ENCODE results near the gene GLB1L.
"Not testable (repeated sequence)": the region's sequence is repeated elsewhere in the genome, so short reads cannot be mapped to it uniquely, and the experiment has no call there.

The GLB1L gene

DNA sequence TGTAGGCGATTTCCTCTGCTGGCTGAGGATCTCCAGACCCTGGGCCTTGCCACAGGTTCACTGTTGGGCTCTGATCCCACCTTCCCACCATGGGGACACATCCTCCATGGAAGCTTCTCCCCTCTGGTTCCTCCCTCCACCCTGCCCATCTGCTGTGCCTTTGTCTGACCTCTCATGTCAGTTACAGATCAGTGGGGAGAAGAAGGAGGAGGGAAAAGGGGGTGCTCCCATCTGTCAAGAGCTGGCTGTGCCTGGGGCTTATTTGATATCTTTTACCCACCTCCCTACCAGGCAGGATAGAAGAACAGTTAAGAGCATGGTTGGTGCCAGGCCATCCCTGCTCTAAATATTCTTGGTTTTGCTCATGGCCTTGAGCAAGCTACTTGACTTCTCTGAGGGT is 21.6 kb upstream of the GLB1L start:
- Histone ChIP-seq H3K9ac (ENCODE audit: low read depth, low read length) (no peak overlapping the region), H3K36me3 (ENCODE audit: insufficient read depth, low read length) (no peaks in the 10 kb centered on the region), H3K4me2 (ENCODE audit: low read length) (no peak overlapping the region), H3K27me3 (ENCODE audit: control insufficient read depth, insufficient read depth, low read length) (peaks cover 34% of the 10 kb centered on the region), H3K4me1 (ENCODE audit: control insufficient read depth, insufficient read depth, low read length) (no peaks in the 10 kb centered on the region), H3K4me3 (ENCODE audit: low read length) (no peak overlapping the region), H3K9me3 (replicated peaks; ENCODE audit: low read length) (no peaks in the 10 kb centered on the region)

DNA sequence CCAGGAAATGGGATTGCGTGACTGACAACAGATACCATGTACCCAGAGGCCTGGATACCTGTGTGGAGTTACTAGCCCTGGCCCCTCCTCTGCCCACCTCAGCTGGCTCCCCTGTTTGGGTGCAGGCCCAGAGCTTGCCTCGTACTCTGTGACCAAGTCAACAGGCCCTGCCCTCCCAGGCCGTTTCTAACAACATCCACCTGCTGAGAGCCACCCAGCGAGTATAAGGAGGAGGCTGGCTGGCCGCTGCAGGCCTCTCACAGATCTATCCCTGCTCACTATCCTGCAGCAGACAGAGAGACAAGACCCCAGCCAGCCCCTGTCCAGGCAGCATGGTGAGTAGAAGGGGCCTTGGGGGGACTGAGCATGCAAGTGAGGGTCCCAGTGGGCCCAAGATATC is 21.0 kb upstream of the GLB1L start:
- no peak overlapping the region for H3K4me2 ChIP-seq (ENCODE audit: low read length)
- no peak overlapping the region for H3K4me3 ChIP-seq (ENCODE audit: low read length)
- no peaks in the 10 kb centered on the region for H3K36me3 ChIP-seq (ENCODE audit: insufficient read depth, low read length)
- no peak overlapping the region for H3K9ac ChIP-seq (ENCODE audit: low read depth, low read length)
- H3K4me1 ChIP-seq (ENCODE audit: control insufficient read depth, insufficient read depth, low read length), result no peaks in the 10 kb centered on the region
- peaks cover 41% of the 10 kb centered on the region for H3K27me3 ChIP-seq (ENCODE audit: control insufficient read depth, insufficient read depth, low read length)
- no peaks in the 10 kb centered on the region for H3K9me3 ChIP-seq (replicated peaks; ENCODE audit: low read length)

DNA sequence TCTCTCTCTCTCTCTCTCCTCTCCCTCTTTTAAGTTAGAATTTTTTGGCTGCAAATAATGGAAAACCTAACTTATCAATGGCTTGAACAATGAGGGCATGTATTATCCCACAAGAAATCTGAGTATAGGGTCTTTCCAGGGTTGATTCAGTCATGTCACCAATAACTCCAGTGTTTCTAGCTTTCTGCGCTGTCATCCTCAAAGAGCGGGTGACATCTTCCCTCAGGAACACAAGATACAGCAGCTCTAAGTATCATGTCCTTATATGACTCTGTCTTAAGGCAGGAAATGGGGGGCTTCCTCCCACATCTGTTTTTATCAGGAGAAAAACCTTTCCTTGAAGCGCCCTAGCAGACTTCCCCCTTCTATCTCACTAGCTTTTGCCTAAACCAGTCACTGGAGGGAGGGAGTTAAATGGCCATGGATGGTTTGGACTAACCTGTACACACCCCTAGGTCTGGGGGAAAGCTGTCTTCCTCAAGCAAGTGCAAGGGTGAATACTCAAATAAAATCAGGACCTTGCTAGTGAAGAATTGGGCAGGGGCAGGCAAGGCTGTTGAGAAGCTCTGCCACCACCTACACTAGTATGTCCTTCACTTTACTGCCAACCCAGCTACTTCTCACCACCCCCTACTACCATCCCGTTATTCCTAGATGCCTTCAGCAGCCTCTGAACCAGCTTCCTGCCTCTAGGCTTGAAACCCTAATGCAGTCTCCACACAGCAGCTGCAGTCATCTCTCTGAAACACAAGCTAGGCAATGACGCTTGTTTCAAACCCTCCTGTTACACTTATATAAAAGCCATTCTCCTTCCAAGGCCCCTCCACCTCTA is 16.0 kb upstream of the GLB1L start:
- no peaks in the 10 kb centered on the region for H3K9me3 ChIP-seq (replicated peaks; ENCODE audit: low read length)
- no peak overlapping the region for H3K9ac ChIP-seq (ENCODE audit: low read depth, low read length)
- H3K4me1 ChIP-seq (ENCODE audit: control insufficient read depth, insufficient read depth, low read length), result no peaks in the 10 kb centered on the region
- H3K27me3 ChIP-seq (ENCODE audit: control insufficient read depth, insufficient read depth, low read length), result peaks cover 40% of the 10 kb centered on the region
- no peaks in the 10 kb centered on the region for H3K36me3 ChIP-seq (ENCODE audit: insufficient read depth, low read length)
- H3K4me3 ChIP-seq (ENCODE audit: low read length), result no peak overlapping the region
- no peak overlapping the region for H3K4me2 ChIP-seq (ENCODE audit: low read length)

DNA sequence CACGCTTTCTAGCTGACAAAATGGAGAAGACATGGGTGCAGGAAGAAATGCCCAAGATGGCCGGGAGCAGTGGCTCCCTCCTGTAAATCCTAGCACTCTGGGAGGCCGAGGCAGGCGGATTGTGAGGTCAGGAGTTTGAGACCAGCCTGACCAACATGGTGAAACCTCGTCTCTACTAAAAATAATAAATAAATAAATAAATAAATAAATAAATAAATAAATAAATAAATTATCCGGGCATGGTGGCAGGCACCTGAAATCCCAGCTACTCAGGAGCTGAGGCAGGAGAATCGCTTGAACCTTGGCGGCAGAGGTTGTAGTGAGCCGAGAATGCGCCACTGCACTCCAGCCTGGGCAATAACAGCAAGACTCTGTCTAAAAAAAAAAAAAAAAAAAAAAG is 13.7 kb upstream of the GLB1L start:
- not testable (repeated sequence) for H3K4me3 ChIP-seq (ENCODE audit: low read length); H3K4me2 ChIP-seq (ENCODE audit: low read length); H3K9me3 ChIP-seq (replicated peaks; ENCODE audit: low read length); H3K9ac ChIP-seq (ENCODE audit: low read depth, low read length); H3K36me3 ChIP-seq (ENCODE audit: insufficient read depth, low read length); H3K4me1 ChIP-seq (ENCODE audit: control insufficient read depth, insufficient read depth, low read length)
- peaks cover 54% of the 10 kb centered on the region for H3K27me3 ChIP-seq (ENCODE audit: control insufficient read depth, insufficient read depth, low read length)

DNA sequence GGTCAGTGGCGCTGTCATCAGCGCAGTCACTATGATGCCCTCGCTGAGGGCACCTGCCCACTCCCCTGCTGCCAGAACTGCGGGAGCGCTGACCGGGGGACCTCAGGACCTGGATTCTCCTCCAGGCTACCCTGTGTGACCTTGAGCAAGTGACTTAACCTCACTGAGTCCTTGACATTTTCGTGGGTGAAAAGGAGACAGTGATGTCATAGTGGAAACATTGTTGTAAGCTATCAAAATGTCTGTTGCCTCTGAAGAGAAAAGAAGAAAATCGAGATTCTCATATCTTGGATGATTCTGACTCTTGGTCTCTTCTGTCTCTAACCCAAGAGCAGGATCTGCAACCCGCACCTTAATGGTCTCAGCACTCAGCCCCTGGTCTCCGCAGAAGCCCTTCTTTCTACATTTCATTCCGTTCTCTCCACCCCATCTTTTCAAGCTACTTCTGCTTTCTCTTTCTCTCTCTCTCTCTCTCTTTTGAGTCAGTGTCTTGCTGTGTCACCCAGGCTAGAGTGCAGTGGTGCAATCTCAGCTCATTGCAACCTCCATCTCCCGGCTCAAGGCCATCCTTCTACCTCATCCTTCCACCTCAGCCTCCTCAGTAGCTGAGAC is 9.5 kb upstream of the GLB1L start:
- Histone ChIP-seq H3K4me3 (ENCODE audit: low read length) (peak overlapping the region; percentile 76), H3K36me3 (ENCODE audit: insufficient read depth, low read length) (peaks cover 5% of the 10 kb centered on the region), H3K4me1 (ENCODE audit: control insufficient read depth, insufficient read depth, low read length) (peaks cover 51% of the 10 kb centered on the region), H3K9ac (ENCODE audit: low read depth, low read length) (peak overlapping the region; percentile 50), H3K27me3 (ENCODE audit: control insufficient read depth, insufficient read depth, low read length) (peaks cover 33% of the 10 kb centered on the region), H3K4me2 (ENCODE audit: low read length) (peak overlapping the region; percentile 99), H3K9me3 (replicated peaks; ENCODE audit: low read length) (no peaks in the 10 kb centered on the region)

DNA sequence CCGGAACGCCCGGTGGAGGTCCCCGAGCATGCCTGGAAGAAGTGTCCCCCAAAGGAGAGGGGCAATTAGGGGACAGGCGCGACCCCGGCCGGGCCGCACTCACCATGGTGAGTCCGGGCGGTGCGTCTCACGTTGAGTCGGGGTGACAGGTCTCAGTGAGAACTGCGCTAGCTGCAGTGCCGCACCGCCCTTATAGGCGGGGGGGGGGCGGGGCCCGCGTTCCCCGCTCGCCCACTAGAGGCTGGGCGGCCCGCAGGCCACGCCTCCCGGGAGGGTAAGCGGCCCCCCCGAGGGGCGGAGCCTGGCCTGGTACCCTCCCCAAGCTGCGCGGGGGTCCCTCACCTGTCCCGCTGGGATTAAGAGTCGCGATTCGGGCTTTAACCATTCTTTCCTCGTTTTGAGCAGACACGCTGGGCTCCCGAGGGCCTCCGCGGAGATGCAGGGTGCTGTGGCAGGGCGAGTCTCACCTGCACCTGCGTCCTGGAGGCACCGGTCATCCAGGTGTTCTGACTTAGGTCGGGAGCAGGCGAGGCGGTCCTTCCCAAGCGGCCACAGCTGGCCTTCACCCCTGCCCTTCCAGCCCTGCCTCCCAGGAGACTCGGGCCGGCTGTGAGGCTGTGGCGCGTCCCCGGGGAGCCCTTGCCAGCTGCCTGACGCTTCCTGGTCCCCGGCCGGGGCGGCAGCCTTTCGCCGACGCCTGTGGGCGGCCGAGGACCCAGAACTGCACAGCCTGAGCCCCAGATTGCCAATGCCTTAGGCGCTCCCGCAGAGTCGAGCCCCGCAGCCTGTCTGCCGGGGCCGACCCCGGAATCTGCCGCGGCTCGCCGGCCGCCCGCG is 8.7 kb upstream of the GLB1L start, which contains the start of gene TUBA4A:
TSS of gene TUBA4A (minus strand) at position 166 of the 837 bp plus-strand sequence. CDS start at position 106, 60 bp downstream.
- H3K27me3 ChIP-seq (ENCODE audit: control insufficient read depth, insufficient read depth, low read length), result peaks cover 27% of the 10 kb centered on the region
- peaks cover 59% of the 10 kb centered on the region for H3K4me1 ChIP-seq (ENCODE audit: control insufficient read depth, insufficient read depth, low read length)
- no peaks in the 10 kb centered on the region for H3K9me3 ChIP-seq (replicated peaks; ENCODE audit: low read length)
- H3K4me2 ChIP-seq (ENCODE audit: low read length), result peak within 1 kb of the TSS; percentile 99
- H3K9ac ChIP-seq (ENCODE audit: low read depth, low read length), result peak within 1 kb of the TSS; percentile 68
- peaks cover 5% of the 10 kb centered on the region for H3K36me3 ChIP-seq (ENCODE audit: insufficient read depth, low read length)
- H3K4me3 ChIP-seq (ENCODE audit: low read length), result peak within 1 kb of the TSS; percentile 76

DNA sequence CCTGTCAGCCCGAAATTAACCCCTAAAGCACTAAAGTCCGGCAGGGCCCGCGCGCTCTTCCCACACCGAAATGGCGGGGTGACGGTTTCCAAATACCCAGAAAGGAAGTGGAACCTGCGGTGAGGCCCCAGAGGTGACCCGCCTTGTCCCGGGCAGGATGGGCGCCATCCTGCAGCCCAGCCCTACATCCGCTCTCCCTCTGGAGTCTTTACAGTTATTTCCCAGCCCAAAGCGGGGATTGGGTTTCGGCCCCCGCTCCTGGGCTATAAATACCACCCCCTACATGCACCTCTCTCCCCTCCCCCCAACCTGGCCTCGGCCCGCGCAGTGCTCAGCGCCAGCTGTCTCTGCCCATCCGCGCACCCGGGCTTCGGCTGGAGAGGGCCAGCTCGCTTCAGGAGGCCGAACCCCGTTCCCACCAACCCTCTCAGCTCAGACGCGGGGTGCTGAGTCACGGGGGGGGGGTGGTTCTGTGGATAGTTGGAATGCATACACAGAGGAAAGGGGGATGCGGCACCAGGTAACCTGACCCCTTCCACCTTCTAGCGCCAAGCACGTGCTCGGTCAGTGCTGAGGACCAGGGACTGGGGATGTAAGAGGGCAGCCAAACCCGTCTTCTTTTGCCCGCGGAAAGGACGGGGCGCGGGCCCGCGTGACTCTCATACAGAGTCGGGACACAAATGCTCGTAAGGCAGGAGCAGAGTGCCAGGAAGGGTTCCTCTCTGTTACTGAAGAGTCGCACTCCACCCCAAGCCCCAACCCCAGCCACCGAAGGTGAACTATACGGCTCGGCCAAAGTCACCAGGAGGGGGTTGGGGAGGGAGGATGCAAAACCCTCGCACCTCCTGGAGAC is 7.9 kb upstream of the GLB1L start, which contains the start of gene TUBA4B:
TSS of gene TUBA4B (plus strand) at position 344 of the 853 bp plus-strand sequence. CDS start at position 509, 165 bp downstream.
- H3K9ac ChIP-seq (ENCODE audit: low read depth, low read length), result peak within 1 kb of the TSS; percentile 68
- peaks cover 9% of the 10 kb centered on the region for H3K36me3 ChIP-seq (ENCODE audit: insufficient read depth, low read length)
- H3K27me3 ChIP-seq (ENCODE audit: control insufficient read depth, insufficient read depth, low read length), result peaks cover 23% of the 10 kb centered on the region
- peaks cover 67% of the 10 kb centered on the region for H3K4me1 ChIP-seq (ENCODE audit: control insufficient read depth, insufficient read depth, low read length)
- H3K4me3 ChIP-seq (ENCODE audit: low read length), result peak within 1 kb of the TSS; percentile 76
- peak within 1 kb of the TSS; percentile 99 for H3K4me2 ChIP-seq (ENCODE audit: low read length)
- no peaks in the 10 kb centered on the region for H3K9me3 ChIP-seq (replicated peaks; ENCODE audit: low read length)

DNA sequence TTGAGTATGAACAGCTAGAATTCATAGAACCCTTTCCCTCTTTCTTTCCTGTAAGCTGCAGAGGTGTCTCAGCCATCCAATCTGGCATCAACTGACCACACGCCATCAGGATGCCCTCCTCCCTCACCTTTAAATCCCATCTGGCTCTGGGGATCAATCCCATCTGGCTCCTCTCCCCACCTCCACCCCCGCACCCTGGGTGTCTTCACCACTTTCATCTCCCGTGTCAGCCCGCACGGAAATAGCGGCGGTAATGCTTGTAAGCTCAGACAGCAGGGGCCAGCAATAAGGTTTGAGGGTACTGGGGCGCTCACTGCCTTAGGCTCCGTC is 7.3 kb upstream of the GLB1L start:
- peaks cover 68% of the 10 kb centered on the region for H3K4me1 ChIP-seq (ENCODE audit: control insufficient read depth, insufficient read depth, low read length)
- peak overlapping the region; percentile 68 for H3K9ac ChIP-seq (ENCODE audit: low read depth, low read length)
- H3K36me3 ChIP-seq (ENCODE audit: insufficient read depth, low read length), result peaks cover 15% of the 10 kb centered on the region
- peak overlapping the region; percentile 99 for H3K4me2 ChIP-seq (ENCODE audit: low read length)
- H3K4me3 ChIP-seq (ENCODE audit: low read length), result peak overlapping the region; percentile 76
- H3K9me3 ChIP-seq (replicated peaks; ENCODE audit: low read length), result no peaks in the 10 kb centered on the region
- H3K27me3 ChIP-seq (ENCODE audit: control insufficient read depth, insufficient read depth, low read length), result peaks cover 23% of the 10 kb centered on the region

DNA sequence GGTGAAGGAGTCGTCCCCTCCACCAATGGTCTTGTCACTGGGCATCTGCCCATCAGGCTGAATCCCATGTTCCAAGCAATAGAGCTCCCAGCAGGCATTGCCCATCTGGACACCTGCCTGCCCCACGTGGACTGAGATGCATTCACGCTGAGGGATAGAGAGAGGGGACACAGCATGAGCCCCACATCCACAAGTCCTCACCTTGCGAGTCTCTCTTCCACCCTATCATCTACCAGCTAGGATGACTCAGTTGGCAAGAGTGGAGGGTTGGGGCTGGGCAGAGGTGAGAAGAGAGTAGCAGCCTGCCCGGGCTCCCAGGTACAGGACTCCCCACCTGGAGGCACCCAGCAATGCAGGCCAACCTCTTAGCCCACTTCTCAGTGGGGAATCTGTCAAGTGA is 6.8 kb upstream of the GLB1L start:
- Histone ChIP-seq H3K27me3 (ENCODE audit: control insufficient read depth, insufficient read depth, low read length) (peaks cover 23% of the 10 kb centered on the region), H3K36me3 (ENCODE audit: insufficient read depth, low read length) (peaks cover 19% of the 10 kb centered on the region), H3K4me3 (ENCODE audit: low read length) (peak overlapping the region; percentile 39), H3K9ac (ENCODE audit: low read depth, low read length) (peak overlapping the region; percentile 68), H3K4me2 (ENCODE audit: low read length) (peak overlapping the region; percentile 99), H3K4me1 (ENCODE audit: control insufficient read depth, insufficient read depth, low read length) (peaks cover 69% of the 10 kb centered on the region), H3K9me3 (replicated peaks; ENCODE audit: low read length) (no peaks in the 10 kb centered on the region)

DNA sequence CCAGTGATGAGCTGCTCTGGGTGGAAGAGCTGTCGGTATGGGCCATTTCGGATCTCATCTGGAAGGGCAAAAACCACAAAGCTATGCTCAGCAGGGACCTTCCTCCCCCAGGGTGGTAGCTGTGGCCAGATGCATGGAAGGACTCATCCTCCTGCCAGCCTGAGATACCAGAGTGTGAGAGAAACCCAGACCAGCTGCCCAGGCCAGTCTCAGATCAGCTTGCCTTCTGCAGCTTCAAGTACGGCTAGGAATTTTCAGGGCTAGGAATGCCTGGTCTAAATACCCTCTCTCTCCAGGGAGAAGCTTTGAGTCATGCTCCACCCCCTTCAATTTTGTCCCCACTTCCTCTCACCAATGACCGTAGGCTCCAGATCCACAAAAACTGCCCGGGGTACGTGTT is 6.4 kb upstream of the GLB1L start:
- Histone ChIP-seq H3K9me3 (replicated peaks; ENCODE audit: low read length) (no peaks in the 10 kb centered on the region), H3K27me3 (ENCODE audit: control insufficient read depth, insufficient read depth, low read length) (peaks cover 23% of the 10 kb centered on the region), H3K4me2 (ENCODE audit: low read length) (peak overlapping the region; percentile 99), H3K4me3 (ENCODE audit: low read length) (peak overlapping the region; percentile 39), H3K9ac (ENCODE audit: low read depth, low read length) (peak overlapping the region; percentile 41), H3K4me1 (ENCODE audit: control insufficient read depth, insufficient read depth, low read length) (peaks cover 74% of the 10 kb centered on the region), H3K36me3 (ENCODE audit: insufficient read depth, low read length) (peaks cover 23% of the 10 kb centered on the region)
